ENCODE data around the gene ZPR1. TPM values are rescaled to one million over a fixed set of nuclear protein-coding genes. Genes with fewer than 3 reads are reported as not detected.

Gene ZPR1
- total and polyA plus RNA-seq, 4 donors, result 19.2 to 48.2 (median 26.3) TPM

- no peak for DNase-seq
- intact Hi-C loops (cut with DNase I), result no loop called here
- WGBS, 2 donors, result 88 to 89% methylated on average over 7 of the region's 7 CpGs
- no peaks in the 10 kb centered on the region for H3K27me3 ChIP-seq (ENCODE audit: control insufficient read depth in 1 of 2, insufficient read depth in 2 of 2, low read length in 1 of 2)
- H3K36me3 ChIP-seq (ENCODE audit: control insufficient read depth in 1 of 2, insufficient read depth in 2 of 2, low read length in 1 of 2), result peaks cover 5 to 12% of the 10 kb centered on the region in 2 donors
- no peak overlapping the region for H3K4me3 ChIP-seq (ENCODE audit: low read length in 2 of 2)
- H3K27ac ChIP-seq (ENCODE audit: low read depth in 1 of 2, low read length in 2 of 2), result no peak overlapping the region
- H3K9me3 ChIP-seq (ENCODE audit: control insufficient read depth, low read length), result no peaks in the 10 kb centered on the region
- no peaks in the 10 kb centered on the region for H3K4me1 ChIP-seq (ENCODE audit: control insufficient read depth in 1 of 2, insufficient read depth in 2 of 2, low read length in 2 of 2)
- no peak for ATAC-seq (ENCODE audit: low FRiP score)
These were observed 10.8 kb downstream of the ZPR1 start for GRCh38 chr11:116777056-116777455.

GRCh38 chr11:116776522-116776984, 11.3 kb downstream of the ZPR1 start:
- Histone ChIP-seq H3K36me3 (ENCODE audit: control insufficient read depth in 1 of 2, insufficient read depth in 2 of 2, low read length in 1 of 2) (peaks cover 4 to 12% of the 10 kb centered on the region in 2 donors), H3K9me3 (ENCODE audit: control insufficient read depth, low read length) (no peaks in the 10 kb centered on the region), H3K27me3 (ENCODE audit: control insufficient read depth in 1 of 2, insufficient read depth in 2 of 2, low read length in 1 of 2) (no peaks in the 10 kb centered on the region), H3K4me1 (ENCODE audit: control insufficient read depth in 1 of 2, insufficient read depth in 2 of 2, low read length in 2 of 2) (peaks cover 0 to 3% of the 10 kb centered on the region in 2 donors), H3K27ac (ENCODE audit: low read depth in 1 of 2, low read length in 2 of 2) (no peak overlapping the region), H3K4me3 (ENCODE audit: low read length in 2 of 2) (no peak overlapping the region)
- intact Hi-C loops (cut with DNase I), result no loop called here
- DNase-seq (no peak), ATAC-seq (ENCODE audit: low FRiP score) (no peak)

GRCh38 chr11:116775975-116776374, 11.8 kb downstream of the ZPR1 start:
- Histone ChIP-seq H3K27me3 (ENCODE audit: control insufficient read depth in 1 of 2, insufficient read depth in 2 of 2, low read length in 1 of 2) (no peaks in the 10 kb centered on the region), H3K9me3 (ENCODE audit: control insufficient read depth, low read length) (no peaks in the 10 kb centered on the region), H3K27ac (ENCODE audit: low read depth in 1 of 2, low read length in 2 of 2) (no peak overlapping the region), H3K36me3 (ENCODE audit: control insufficient read depth in 1 of 2, insufficient read depth in 2 of 2, low read length in 1 of 2) (peaks cover 4 to 12% of the 10 kb centered on the region in 2 donors), H3K4me3 (ENCODE audit: low read length in 2 of 2) (no peak overlapping the region), H3K4me1 (ENCODE audit: control insufficient read depth in 1 of 2, insufficient read depth in 2 of 2, low read length in 2 of 2) (peaks cover 0 to 5% of the 10 kb centered on the region in 2 donors)
- WGBS, 2 donors, result 82 to 90% methylated on average over 5 of the region's 5 CpGs
- intact Hi-C loops (cut with DNase I), result no loop called here
- ATAC-seq (ENCODE audit: low FRiP score) (no peak), DNase-seq (no peak)

GRCh38 chr11:116774661-116775060, 13.2 kb downstream of the ZPR1 start:
- no peak overlapping the region for H3K4me3 ChIP-seq (ENCODE audit: low read length in 2 of 2)
- H3K36me3 ChIP-seq (ENCODE audit: control insufficient read depth in 1 of 2, insufficient read depth in 2 of 2, low read length in 1 of 2), result peaks cover 4 to 12% of the 10 kb centered on the region in 2 donors
- H3K9me3 ChIP-seq (ENCODE audit: control insufficient read depth, low read length), result no peaks in the 10 kb centered on the region
- no peak for ATAC-seq (ENCODE audit: low FRiP score)
- intact Hi-C loops (cut with DNase I), result no loop called here
- H3K4me1 ChIP-seq (ENCODE audit: control insufficient read depth in 1 of 2, insufficient read depth in 2 of 2, low read length in 2 of 2), result peaks cover 0 to 5% of the 10 kb centered on the region in 2 donors
- 83 to 90% methylated on average over 5 of the region's 5 CpGs for WGBS, 2 donors
- no peak overlapping the region for H3K27ac ChIP-seq (ENCODE audit: low read depth in 1 of 2, low read length in 2 of 2)
- no peak for DNase-seq
- no peaks in the 10 kb centered on the region for H3K27me3 ChIP-seq (ENCODE audit: control insufficient read depth in 1 of 2, insufficient read depth in 2 of 2, low read length in 1 of 2)

GRCh38 chr11:116773203-116774097, 14.4 kb downstream of the ZPR1 start:
- peak overlapping the region; percentile 54 to 89 for H3K4me3 ChIP-seq (ENCODE audit: low read length in 2 of 2)
- intact Hi-C loops (cut with DNase I), result no loop called here
- H3K9me3 ChIP-seq (ENCODE audit: control insufficient read depth, low read length), result no peaks in the 10 kb centered on the region
- 7% methylated on average over 25 of the region's 25 CpGs for WGBS, 2 donors
- ATAC-seq (ENCODE audit: low FRiP score) (peak; percentile 75), DNase-seq (no peak)
- peak overlapping the region; percentile 34 to 82 for H3K27ac ChIP-seq (ENCODE audit: low read depth in 1 of 2, low read length in 2 of 2)
- no peaks in the 10 kb centered on the region for H3K27me3 ChIP-seq (ENCODE audit: control insufficient read depth in 1 of 2, insufficient read depth in 2 of 2, low read length in 1 of 2)
- H3K36me3 ChIP-seq (ENCODE audit: control insufficient read depth in 1 of 2, insufficient read depth in 2 of 2, low read length in 1 of 2), result peaks cover 0 to 5% of the 10 kb centered on the region in 2 donors
- H3K4me1 ChIP-seq (ENCODE audit: control insufficient read depth in 1 of 2, insufficient read depth in 2 of 2, low read length in 2 of 2), result peaks cover 0 to 5% of the 10 kb centered on the region in 2 donors

GRCh38 chr11:116772443-116773202, 15.2 kb downstream of the ZPR1 start, which contains the start of gene BUD13:
Gene BUD13 (minus strand): TSS chr11:116772987. CDS start chr11:116772964, 23 bp downstream.
- WGBS, 2 donors, result 0% methylated on average over 73 of the region's 73 CpGs
- DNase-seq, result peak; percentile 93 to 98

GRCh38 chr11:116771935-116772334, 15.9 kb downstream of the ZPR1 start:
- WGBS, 2 donors, result 6 to 7% methylated on average over 2 of the region's 2 CpGs
- ATAC-seq (ENCODE audit: low FRiP score) (no peak), DNase-seq (no peak)
- H3K27me3 ChIP-seq (ENCODE audit: control insufficient read depth in 1 of 2, insufficient read depth in 2 of 2, low read length in 1 of 2), result no peaks in the 10 kb centered on the region
- intact Hi-C loops (cut with DNase I), result no loop called here
- H3K4me1 ChIP-seq (ENCODE audit: control insufficient read depth in 1 of 2, insufficient read depth in 2 of 2, low read length in 2 of 2), result peaks cover 0 to 5% of the 10 kb centered on the region in 2 donors
- H3K27ac ChIP-seq (ENCODE audit: low read depth in 1 of 2, low read length in 2 of 2), result no peak overlapping the region
- H3K4me3 ChIP-seq (ENCODE audit: low read length in 2 of 2), result peak overlapping the region; percentile 8 to 89
- H3K36me3 ChIP-seq (ENCODE audit: control insufficient read depth in 1 of 2, insufficient read depth in 2 of 2, low read length in 1 of 2), result peaks cover 0 to 5% of the 10 kb centered on the region in 2 donors
- no peaks in the 10 kb centered on the region for H3K9me3 ChIP-seq (ENCODE audit: control insufficient read depth, low read length)

More at GRCh38 chr11:116772443-116773202, 15.2 kb downstream of the ZPR1 start, which contains the start of gene BUD13:
- Histone ChIP-seq H3K27me3 (ENCODE audit: control insufficient read depth in 1 of 2, insufficient read depth in 2 of 2, low read length in 1 of 2) (no peaks in the 10 kb centered on the region), H3K27ac (ENCODE audit: low read depth in 1 of 2, low read length in 2 of 2) (peak within 1 kb of the TSS; percentile 34 to 82), H3K4me1 (ENCODE audit: control insufficient read depth in 1 of 2, insufficient read depth in 2 of 2, low read length in 2 of 2) (peaks cover 0 to 5% of the 10 kb centered on the region in 2 donors), H3K9me3 (ENCODE audit: control insufficient read depth, low read length) (no peaks in the 10 kb centered on the region), H3K4me3 (ENCODE audit: low read length in 2 of 2) (peak within 1 kb of the TSS; percentile 54 to 89), H3K36me3 (ENCODE audit: control insufficient read depth in 1 of 2, insufficient read depth in 2 of 2, low read length in 1 of 2) (peaks cover 0 to 5% of the 10 kb centered on the region in 2 donors)
- intact Hi-C loops (cut with DNase I), result no loop called here
- peak; percentile 98 for ATAC-seq (ENCODE audit: low FRiP score)

GRCh38 chr11:116762132-116762531, 25.7 kb downstream of the ZPR1 start:
- no peak for ATAC-seq (ENCODE audit: low FRiP score)
- no peak for DNase-seq
- no peaks in the 10 kb centered on the region for H3K9me3 ChIP-seq (ENCODE audit: control insufficient read depth, low read length)
- H3K36me3 ChIP-seq (ENCODE audit: control insufficient read depth in 1 of 2, insufficient read depth in 2 of 2, low read length in 1 of 2), result peaks cover 6 to 8% of the 10 kb centered on the region in 2 donors
- no peak overlapping the region for H3K4me3 ChIP-seq (ENCODE audit: low read length in 2 of 2)
- H3K27me3 ChIP-seq (ENCODE audit: control insufficient read depth in 1 of 2, insufficient read depth in 2 of 2, low read length in 1 of 2), result no peaks in the 10 kb centered on the region
- WGBS, 2 donors, result 72 to 77% methylated on average over 2 of the region's 2 CpGs
- intact Hi-C loops (cut with DNase I), result no loop called here
- H3K27ac ChIP-seq (ENCODE audit: low read depth in 1 of 2, low read length in 2 of 2), result no peak overlapping the region
- H3K4me1 ChIP-seq (ENCODE audit: control insufficient read depth in 1 of 2, insufficient read depth in 2 of 2, low read length in 2 of 2), result no peaks in the 10 kb centered on the region

Data from aorta (tissue), 5 donors.